GM10266 (cell line): ENCODE results near the gene MUC6.

ENCODE experiments used
- DNase-seq: peaks from one replicate; pipeline ENCODE4 v3.0.0; 2012; ENCODE audit errors: extremely low spot score
- CTCF ChIP-seq: IDR thresholded peaks from 2 replicates; pipeline ENCODE4 v1.5.1; 2012; ENCODE audit warnings: mild to moderate bottlenecking, low read depth; ENCODE audit not compliant: control insufficient read depth, insufficient read depth; ENCODE audit errors: missing control alignments

Gene MUC6

GRCh38 chr11:1060852-1061616, 24.5 kb upstream of the MUC6 start:
- no peak for TF ChIP-seq CTCF

GRCh38 chr11:1060410-1060809, 23.9 kb upstream of the MUC6 start:
- TF ChIP-seq CTCF = no peak

More at GRCh38 chr11:1060852-1061616, 24.5 kb upstream of the MUC6 start:
- no peak for DNase-seq

DNA sequence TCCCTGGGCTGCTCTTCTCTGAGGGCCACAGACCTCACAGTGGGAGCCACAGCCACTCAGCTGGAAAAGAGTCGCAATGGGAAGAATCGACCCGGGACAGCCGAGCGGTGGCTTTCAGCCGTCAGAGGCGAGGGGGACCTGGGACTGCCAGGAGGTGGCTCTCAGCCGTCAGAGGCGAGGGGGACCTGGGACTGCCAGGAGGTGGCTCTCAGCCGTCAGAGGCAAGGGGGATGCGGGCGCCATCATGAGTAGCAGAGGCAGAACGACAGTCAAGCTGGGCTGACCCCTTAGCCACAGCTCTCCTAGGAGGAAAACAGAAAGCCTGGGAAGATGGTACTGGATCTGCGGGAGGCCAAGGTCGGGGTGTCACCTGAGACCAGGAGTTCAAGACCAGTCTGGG, 23.2 kb upstream of the MUC6 start:
- no peak for TF ChIP-seq CTCF
- DNase-seq = no peak

More at GRCh38 chr11:1060410-1060809, 23.9 kb upstream of the MUC6 start:
- no peak for DNase-seq

GRCh38 chr11:1057806-1058205, 21.3 kb upstream of the MUC6 start:
- no peak for TF ChIP-seq CTCF
- DNase-seq = no peak

GRCh38 chr11:1055990-1056771, 19.7 kb upstream of the MUC6 start:
- TF ChIP-seq CTCF = no peak
- no peak for DNase-seq

DNA sequence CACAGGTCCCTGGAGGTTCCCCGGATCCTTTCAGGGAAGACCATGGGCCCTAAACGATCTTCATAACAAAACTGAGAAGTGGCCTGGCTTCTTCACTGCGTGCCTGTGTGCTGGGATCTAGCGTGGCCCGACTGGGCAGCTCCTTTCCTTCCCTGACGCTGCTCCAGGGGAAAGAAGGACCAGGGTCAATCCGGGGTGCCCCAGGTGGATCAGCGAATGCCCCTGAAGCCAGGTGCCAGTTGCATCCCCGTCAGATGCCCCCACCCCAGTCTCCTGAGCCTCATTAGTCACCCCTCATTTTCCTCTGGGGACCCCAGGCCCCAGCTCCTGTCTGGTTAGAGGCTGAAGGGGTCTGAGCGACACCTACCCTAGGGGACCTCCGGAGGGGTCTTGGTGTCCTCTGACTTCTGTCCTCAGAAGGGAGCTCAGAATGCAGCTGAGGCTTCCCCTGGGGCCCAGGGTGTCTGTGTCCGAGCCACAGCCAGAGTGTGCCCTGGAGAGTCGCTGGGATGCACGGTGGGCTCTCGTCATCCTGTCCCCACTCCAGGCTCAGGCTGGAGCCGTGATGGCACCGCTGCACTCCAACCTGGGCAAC, 18.7 kb upstream of the MUC6 start:
- no peak for DNase-seq
- no peak for TF ChIP-seq CTCF
